NCI-H1417 treated with DMSO at 0.1 percent for 48 hours (cell line): ENCODE measurements around the gene TUFT1.
"Not testable (repeated sequence)": the region's sequence is repeated elsewhere in the genome, so short reads cannot be mapped to it uniquely, and the experiment has no call there.

Source experiments
- DNase-seq: peaks from one replicate; lab custom pipeline; 2025; lab: John Stamatoyannopoulos, UW

Gene TUFT1

GRCh38 chr1:151512801-151513625 lies 27.1 kb upstream of the TUFT1 start:
- no peak for DNase-seq

GRCh38 chr1:151513626-151514121 lies 26.4 kb upstream of the TUFT1 start:
- DNase-seq = no peak

- DNase-seq = no peak
Observed at GRCh38 chr1:151514366-151514765, 25.7 kb upstream of the TUFT1 start.

- no peak for DNase-seq
Observed at GRCh38 chr1:151515265-151515664, 24.8 kb upstream of the TUFT1 start.

GRCh38 chr1:151516031-151516511 lies 24.0 kb upstream of the TUFT1 start:
- DNase-seq = no peak

GRCh38 chr1:151518431-151518830 lies 21.7 kb upstream of the TUFT1 start:
- DNase-seq = no peak

- no peak for DNase-seq
Observed at GRCh38 chr1:151518936-151519335, 21.2 kb upstream of the TUFT1 start.

- no peak for DNase-seq
Observed at GRCh38 chr1:151519667-151520066, 20.4 kb upstream of the TUFT1 start.

- no peak for DNase-seq
Observed at GRCh38 chr1:151520359-151520758, 19.8 kb upstream of the TUFT1 start.

GRCh38 chr1:151522427-151522826 lies 17.7 kb upstream of the TUFT1 start:
- not testable (repeated sequence) for DNase-seq

GRCh38 chr1:151523326-151523725 lies 16.8 kb upstream of the TUFT1 start:
- no peak for DNase-seq

- no peak for DNase-seq
Observed at GRCh38 chr1:151524736-151525135, 15.4 kb upstream of the TUFT1 start.

GRCh38 chr1:151526735-151527525 lies 13.2 kb upstream of the TUFT1 start:
- DNase-seq = no peak

- no peak for DNase-seq
Observed at GRCh38 chr1:151529211-151529702, 10.9 kb upstream of the TUFT1 start.

- DNase-seq = no peak
Observed at GRCh38 chr1:151529781-151530180, 10.3 kb upstream of the TUFT1 start.

GRCh38 chr1:151530461-151530860 lies 9.6 kb upstream of the TUFT1 start:
- no peak for DNase-seq

GRCh38 chr1:151533870-151534269 lies 6.2 kb upstream of the TUFT1 start:
- DNase-seq = no peak

- DNase-seq = no peak
Observed at GRCh38 chr1:151534662-151535278, 5.3 kb upstream of the TUFT1 start.

GRCh38 chr1:151535326-151536271 lies 4.5 kb upstream of the TUFT1 start:
- no peak for DNase-seq

GRCh38 chr1:151536499-151536898 lies 3.6 kb upstream of the TUFT1 start:
- no peak for DNase-seq

GRCh38 chr1:151537112-151537511 lies 3.0 kb upstream of the TUFT1 start:
- DNase-seq = no peak
